Ishikawa (cell line): Measurements from ENCODE around the gene OR11G2.

ENCODE experiments used
- CEBPB ChIP-seq: IDR thresholded peaks from 2 replicates; pipeline ENCODE4 v1.6.1; 2012
- CREB1 ChIP-seq: IDR thresholded peaks from 2 replicates; pipeline ENCODE4 v1.6.1; 2012; ENCODE audit warnings: low read depth
- EGR1 ChIP-seq: IDR thresholded peaks from 2 replicates; pipeline ENCODE4 v1.6.1; 2012
- EP300 ChIP-seq: IDR thresholded peaks from 2 replicates; pipeline ENCODE4 v1.6.1; 2012; ENCODE audit warnings: borderline replicate concordance
- FOXM1 ChIP-seq: IDR thresholded peaks from 2 replicates; pipeline ENCODE4 v1.6.1; 2012; ENCODE audit warnings: low read depth, borderline replicate concordance
- NFIC ChIP-seq: IDR thresholded peaks from 2 replicates; pipeline ENCODE4 v1.6.1; 2012
- RAD21 ChIP-seq: IDR thresholded peaks from 2 replicates; pipeline ENCODE4 v1.6.1; 2012; ENCODE audit warnings: low read depth
- TAF1 ChIP-seq: IDR thresholded peaks from 2 replicates; pipeline ENCODE4 v1.6.1; 2012; ENCODE audit warnings: low read depth, mild to moderate bottlenecking
- TCF12 ChIP-seq: IDR thresholded peaks from 2 replicates; pipeline ENCODE4 v1.6.1; 2012; ENCODE audit warnings: low read depth
- TEAD4 ChIP-seq: IDR thresholded peaks from 2 replicates; pipeline ENCODE4 v1.6.1; 2012
- YY1 ChIP-seq: IDR thresholded peaks from 2 replicates; pipeline ENCODE4 v1.6.1; 2012; ENCODE audit warnings: low read depth
- ZBTB7A ChIP-seq: IDR thresholded peaks from 2 replicates; pipeline ENCODE4 v1.6.1; 2012; ENCODE audit warnings: low read depth
- TF ChIP-seq, protein P1 (sequence below): IDR thresholded peaks from 2 replicates; pipeline ENCODE4 v1.6.1; 2012
- TF ChIP-seq, protein P2 (sequence below): IDR thresholded peaks from 2 replicates; pipeline ENCODE4 v1.6.1; 2012; ENCODE audit warnings: low read depth, mild to moderate bottlenecking
- TF ChIP-seq, protein P3 (sequence below): IDR thresholded peaks from 2 replicates; pipeline ENCODE4 v1.6.1; 2012

Gene OR11G2

DNA sequence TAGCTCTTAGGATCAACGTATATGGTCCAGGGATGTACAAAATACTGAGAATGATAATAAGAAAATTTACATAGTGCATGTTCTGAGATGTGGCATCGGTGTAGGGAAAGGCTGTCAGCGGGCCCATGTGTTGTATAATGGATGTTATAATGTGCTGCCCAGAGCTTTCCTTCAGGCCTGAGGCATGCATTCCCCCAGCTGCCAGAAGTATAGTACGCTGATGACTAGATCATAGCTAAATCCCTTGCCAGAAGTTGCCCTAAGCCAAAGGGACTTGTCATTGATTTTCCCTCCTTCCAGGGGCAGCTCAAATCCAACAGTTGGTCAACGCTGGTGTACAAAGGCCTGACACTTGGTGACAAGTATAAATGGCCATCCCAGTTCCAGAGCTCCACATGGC, 6.5 kb upstream of the OR11G2 start:
- TF ChIP-seq, protein P1, sequence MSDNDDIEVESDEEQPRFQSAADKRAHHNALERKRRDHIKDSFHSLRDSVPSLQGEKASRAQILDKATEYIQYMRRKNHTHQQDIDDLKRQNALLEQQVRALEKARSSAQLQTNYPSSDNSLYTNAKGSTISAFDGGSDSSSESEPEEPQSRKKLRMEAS = no peak
- TF ChIP-seq FOXM1 = no peak
- TF ChIP-seq, protein P2, sequence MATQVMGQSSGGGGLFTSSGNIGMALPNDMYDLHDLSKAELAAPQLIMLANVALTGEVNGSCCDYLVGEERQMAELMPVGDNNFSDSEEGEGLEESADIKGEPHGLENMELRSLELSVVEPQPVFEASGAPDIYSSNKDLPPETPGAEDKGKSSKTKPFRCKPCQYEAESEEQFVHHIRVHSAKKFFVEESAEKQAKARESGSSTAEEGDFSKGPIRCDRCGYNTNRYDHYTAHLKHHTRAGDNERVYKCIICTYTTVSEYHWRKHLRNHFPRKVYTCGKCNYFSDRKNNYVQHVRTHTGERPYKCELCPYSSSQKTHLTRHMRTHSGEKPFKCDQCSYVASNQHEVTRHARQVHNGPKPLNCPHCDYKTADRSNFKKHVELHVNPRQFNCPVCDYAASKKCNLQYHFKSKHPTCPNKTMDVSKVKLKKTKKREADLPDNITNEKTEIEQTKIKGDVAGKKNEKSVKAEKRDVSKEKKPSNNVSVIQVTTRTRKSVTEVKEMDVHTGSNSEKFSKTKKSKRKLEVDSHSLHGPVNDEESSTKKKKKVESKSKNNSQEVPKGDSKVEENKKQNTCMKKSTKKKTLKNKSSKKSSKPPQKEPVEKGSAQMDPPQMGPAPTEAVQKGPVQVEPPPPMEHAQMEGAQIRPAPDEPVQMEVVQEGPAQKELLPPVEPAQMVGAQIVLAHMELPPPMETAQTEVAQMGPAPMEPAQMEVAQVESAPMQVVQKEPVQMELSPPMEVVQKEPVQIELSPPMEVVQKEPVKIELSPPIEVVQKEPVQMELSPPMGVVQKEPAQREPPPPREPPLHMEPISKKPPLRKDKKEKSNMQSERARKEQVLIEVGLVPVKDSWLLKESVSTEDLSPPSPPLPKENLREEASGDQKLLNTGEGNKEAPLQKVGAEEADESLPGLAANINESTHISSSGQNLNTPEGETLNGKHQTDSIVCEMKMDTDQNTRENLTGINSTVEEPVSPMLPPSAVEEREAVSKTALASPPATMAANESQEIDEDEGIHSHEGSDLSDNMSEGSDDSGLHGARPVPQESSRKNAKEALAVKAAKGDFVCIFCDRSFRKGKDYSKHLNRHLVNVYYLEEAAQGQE = no peak
- TF ChIP-seq NFIC = no peak
- TF ChIP-seq ZBTB7A = no peak
- TF ChIP-seq TCF12 = no peak
- no peak for TF ChIP-seq RAD21
- no peak for TF ChIP-seq TAF1
- no peak for TF ChIP-seq TEAD4
- no peak for TF ChIP-seq CREB1
- TF ChIP-seq, protein P3, sequence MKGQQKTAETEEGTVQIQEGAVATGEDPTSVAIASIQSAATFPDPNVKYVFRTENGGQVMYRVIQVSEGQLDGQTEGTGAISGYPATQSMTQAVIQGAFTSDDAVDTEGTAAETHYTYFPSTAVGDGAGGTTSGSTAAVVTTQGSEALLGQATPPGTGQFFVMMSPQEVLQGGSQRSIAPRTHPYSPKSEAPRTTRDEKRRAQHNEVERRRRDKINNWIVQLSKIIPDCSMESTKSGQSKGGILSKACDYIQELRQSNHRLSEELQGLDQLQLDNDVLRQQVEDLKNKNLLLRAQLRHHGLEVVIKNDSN = no peak
- TF ChIP-seq CEBPB = no peak
- no peak for TF ChIP-seq EP300
- no peak for TF ChIP-seq YY1
- no peak for TF ChIP-seq EGR1

DNA sequence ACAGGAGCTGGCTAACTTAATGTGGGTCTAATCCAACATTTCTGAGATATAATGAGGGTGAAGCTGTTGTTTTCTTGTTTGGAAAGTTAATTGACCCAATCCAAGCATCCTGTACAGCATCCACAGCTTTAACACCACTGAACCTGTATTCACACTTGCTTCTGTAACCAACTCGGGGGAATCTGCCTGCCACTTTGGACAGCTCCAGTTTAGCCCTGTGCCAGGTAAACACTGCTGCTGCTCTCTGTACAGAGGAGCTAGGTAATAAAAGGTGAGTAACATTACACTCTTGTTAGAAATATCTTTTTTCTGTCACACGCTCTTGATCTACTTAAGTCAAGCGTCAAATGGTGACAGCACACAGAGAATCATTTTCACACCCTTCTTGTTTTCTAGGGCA, 700 bp downstream of the OR11G2 start:
- TF ChIP-seq, protein P2 = peak; percentile 67
- TF ChIP-seq, protein P1 = no peak

DNA sequence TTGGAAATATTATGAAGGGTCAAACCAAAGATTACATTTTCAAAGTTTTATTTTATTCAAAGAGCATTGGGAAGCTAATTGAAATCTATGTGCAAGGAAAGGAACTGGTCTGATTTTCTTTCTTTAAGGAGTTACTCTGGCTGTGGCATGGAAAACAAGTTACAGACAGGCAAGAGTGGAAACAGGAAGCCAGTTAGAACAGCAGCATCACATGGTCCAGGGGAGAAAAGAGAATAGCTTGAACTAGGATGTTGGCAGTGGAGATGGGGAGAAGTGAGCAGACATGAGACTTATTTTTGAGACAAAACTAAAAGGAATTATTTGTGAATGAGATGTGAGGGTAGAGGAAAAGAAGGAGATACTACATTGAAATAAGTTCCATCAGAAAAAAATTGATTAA, 3.4 kb downstream of the OR11G2 start:
- TF ChIP-seq TAF1 = no peak
- TF ChIP-seq, protein P1 = no peak
- no peak for TF ChIP-seq CREB1
- no peak for TF ChIP-seq EGR1
- TF ChIP-seq YY1 = no peak
- TF ChIP-seq, protein P3 = no peak
- TF ChIP-seq NFIC = no peak
- TF ChIP-seq ZBTB7A = no peak

DNA sequence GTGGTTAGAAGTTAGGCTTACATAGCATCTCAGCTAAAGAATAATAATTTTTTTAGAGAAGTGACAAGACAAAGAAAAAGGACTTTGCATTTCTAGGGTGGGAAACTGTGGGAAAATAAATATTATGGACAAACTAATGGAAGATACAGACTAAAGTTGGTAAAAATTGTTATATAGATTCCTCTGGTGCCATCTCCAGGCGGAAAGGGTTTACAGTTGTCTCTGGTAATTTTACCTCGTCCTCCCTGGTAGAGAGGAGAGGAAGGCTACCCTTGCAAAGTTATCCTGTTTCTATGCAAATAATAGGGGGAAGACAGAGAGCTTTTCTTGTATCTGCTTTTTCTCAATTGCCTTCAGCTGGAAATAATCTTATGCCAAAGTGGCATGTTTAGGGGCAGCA, 5.2 kb downstream of the OR11G2 start:
- TF ChIP-seq, protein P2 = no peak
- TF ChIP-seq EP300 (no peak), TEAD4 (no peak), RAD21 (peak; percentile 10; the same call in 1 of the 2 replicates)

DNA sequence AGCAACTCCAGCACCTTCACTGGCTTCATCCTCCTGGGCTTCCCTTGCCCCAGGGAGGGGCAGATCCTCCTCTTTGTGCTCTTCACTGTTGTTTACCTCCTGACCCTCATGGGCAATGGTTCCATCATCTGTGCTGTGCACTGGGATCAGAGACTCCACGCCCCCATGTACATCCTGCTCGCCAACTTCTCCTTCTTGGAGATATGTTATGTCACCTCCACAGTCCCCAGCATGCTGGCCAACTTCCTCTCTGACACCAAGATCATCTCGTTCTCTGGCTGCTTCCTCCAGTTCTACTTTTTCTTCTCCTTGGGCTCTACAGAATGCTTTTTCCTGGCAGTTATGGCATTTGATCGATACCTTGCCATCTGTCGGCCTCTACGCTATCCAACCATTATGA, 6.8 kb downstream of the OR11G2 start:
- no peak for TF ChIP-seq CREB1
- TF ChIP-seq CEBPB = no peak

DNA sequence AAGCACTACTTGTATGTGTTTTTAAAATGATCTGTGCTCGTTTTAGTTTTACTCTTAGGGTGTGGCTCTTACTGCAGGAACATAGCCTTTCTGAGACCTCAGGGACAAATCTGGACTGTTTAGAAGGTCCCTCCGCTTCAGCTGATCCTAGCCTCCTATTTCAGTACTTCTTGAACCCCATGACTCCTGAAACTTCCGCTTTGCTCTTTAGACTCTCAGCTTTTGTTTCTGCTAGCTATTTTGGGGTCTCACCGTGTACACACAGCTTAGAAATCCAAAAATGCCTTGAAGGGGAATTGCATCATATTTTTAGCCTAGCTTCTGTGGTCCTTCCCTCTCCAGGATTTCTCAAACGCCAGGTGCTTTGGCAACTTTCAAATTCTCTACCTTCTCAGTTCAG, 8.3 kb downstream of the OR11G2 start:
- no peak for TF ChIP-seq YY1
